GM12873 (cell line): ENCODE data around the gene LATS1.

Source experiments
- CTCF ChIP-seq: IDR thresholded peaks from 2 replicates; pipeline ENCODE4 v1.5.1; 2012; ENCODE audit warnings: low read depth, mild to moderate bottlenecking, moderate library complexity, low read length, control low read depth; ENCODE audit not compliant: insufficient read depth; ENCODE audit errors: missing control alignments

Gene LATS1

GRCh38 chr6:149719531-149719930 is 1.6 kb upstream of the LATS1 start:
- TF ChIP-seq CTCF = no peak

DNA sequence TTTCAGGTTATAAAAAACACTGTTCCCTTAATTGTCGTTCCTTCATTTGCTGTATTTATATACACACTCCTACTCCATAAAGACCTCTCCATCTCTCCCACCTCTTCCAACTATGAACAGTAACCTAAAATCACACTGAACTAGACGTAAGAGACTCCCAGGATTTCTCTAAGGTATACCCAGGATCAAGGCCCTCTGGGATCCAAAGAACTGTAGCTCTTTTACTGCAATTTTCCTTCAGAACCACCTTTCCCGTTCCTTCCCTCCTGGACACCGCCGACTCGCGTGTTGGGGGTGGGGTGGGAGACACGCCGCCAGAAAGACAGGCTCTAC is 680 bp downstream of the LATS1 start:
- no peak for TF ChIP-seq CTCF

GRCh38 chr6:149716181-149716963 is 1.5 kb downstream of the LATS1 start:
- TF ChIP-seq CTCF = no peak

GRCh38 chr6:149714442-149714841 is 3.5 kb downstream of the LATS1 start:
- no peak for TF ChIP-seq CTCF

DNA sequence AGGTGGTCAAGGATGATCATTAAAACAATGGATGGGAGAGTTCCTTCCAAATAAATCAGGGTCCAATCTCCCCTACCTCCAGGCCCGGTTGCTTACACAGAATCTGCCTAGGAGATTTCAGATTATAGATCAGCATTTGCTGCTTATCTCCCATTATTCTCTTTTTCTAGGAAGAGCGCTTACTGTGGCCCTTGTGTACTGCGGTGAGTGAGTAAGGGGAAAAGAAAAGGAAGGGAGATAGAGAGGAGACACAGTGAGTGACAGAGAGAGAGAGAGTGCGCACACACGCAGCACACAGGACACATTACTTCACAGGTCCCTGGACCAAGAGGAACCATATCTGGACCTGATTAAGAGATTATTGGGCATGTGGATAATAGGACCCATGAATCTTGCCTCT is 6.2 kb downstream of the LATS1 start:
- no peak for TF ChIP-seq CTCF

- no peak for TF ChIP-seq CTCF
Observed at GRCh38 chr6:149701714-149702113, 16.2 kb downstream of the LATS1 start.

DNA sequence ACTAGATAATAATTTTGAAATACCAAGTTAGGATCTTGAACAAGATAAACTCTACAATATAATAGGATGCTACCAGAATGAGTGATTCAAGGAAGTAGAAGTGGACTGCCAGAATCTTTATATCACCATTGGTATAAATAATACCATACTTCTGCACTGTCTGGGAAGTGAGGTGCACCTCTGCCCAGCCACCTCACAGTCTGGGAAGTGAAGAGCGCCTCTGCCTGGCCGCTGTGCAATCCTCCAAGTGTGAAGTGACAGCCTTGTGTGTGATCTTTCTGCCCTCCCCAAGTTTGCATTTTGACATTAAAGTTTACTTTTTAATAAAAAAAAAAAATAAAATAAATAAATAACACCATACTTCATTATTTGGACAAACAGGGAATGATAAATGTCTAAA is 18.8 kb downstream of the LATS1 start:
- peak; percentile 9 for TF ChIP-seq CTCF
